ENCODE measurements around the gene CRLF2. TPM values are rescaled to one million over a fixed set of nuclear protein-coding genes. Genes with fewer than 3 reads are reported as not detected.

CRLF2 gene
- total RNA-seq, 1 experiment from 2014 or later: 0.76 TPM

- H3K4me3 ChIP-seq: no peak overlapping the region
- no peaks in the 10 kb centered on the region for H3K9me3 ChIP-seq (ENCODE audit: insufficient read depth, low read depth)
- no peak overlapping the region for H2AFZ ChIP-seq
- DNase-seq: no peak
- no peaks in the 10 kb centered on the region for H3F3A ChIP-seq (ENCODE audit: insufficient read depth, low read depth)
- no peak overlapping the region for H3K4me2 ChIP-seq
- no TSS peak for BruUV-seq (replicated peaks)
- no peaks in the 10 kb centered on the region for H3K36me3 ChIP-seq (ENCODE audit: low read depth)
- TF ChIP-seq CTCF (conservative IDR thresholded peaks at IDR 0.05): no peak
- TF ChIP-seq EZH2 (IDR thresholded peaks at IDR 0.05; ENCODE audit: low read depth): no peak
- no peaks in the 10 kb centered on the region for H3K9me2 ChIP-seq (ENCODE audit: insufficient read depth)
- no peaks in the 10 kb centered on the region for H4K20me1 ChIP-seq (ENCODE audit: insufficient read depth)
- no peaks in the 10 kb centered on the region for H3K4me1 ChIP-seq (replicated peaks; ENCODE audit: insufficient read depth)
- intact Hi-C loops (cut with micrococcal nuclease; ENCODE audit: unreplicated experiment): no loop called here
- POLR2A ChIA-PET (ENCODE audit: unreplicated experiment): no interaction called here
- no peaks in the 10 kb centered on the region for H3K79me2 ChIP-seq (ENCODE audit: low read depth)
- CTCF ChIA-PET: no interaction called here
- no peak overlapping the region for H3K27ac ChIP-seq
- H3K27me3 ChIP-seq (ENCODE audit: insufficient read depth, low read depth): peaks cover 28% of the 10 kb centered on the region
Measured at GRCh38 chrX:1144293-1144692, 68.2 kb downstream of the CRLF2 start.

Other genes with a start within 250 kb of the CRLF2 start
- gene CSF2RA, start 56.2 kb upstream of the CRLF2 start, total RNA-seq (2021): 22.4 TPM in 2 replicates
- gene IL3RA, start 124.1 kb upstream of the CRLF2 start, total RNA-seq (2021): not detected in 2 replicates
- 178 and 212 TPM in 2 replicates for gene SLC25A6, start 179.5 kb upstream of the CRLF2 start, total RNA-seq (2021)
- gene ASMTL, start 240.3 kb upstream of the CRLF2 start, total RNA-seq (2021): 42.7 and 55.4 TPM in 2 replicates

Data from PC-9 (cell line).